Type B pancreatic cell (in vitro differentiated cells): Measurements from ENCODE around the gene SYTL2. TPM values are rescaled to one million over a fixed set of nuclear protein-coding genes. Genes with fewer than 3 reads are reported as not detected.
"Not testable (repeated sequence)": the region's sequence is repeated elsewhere in the genome, so short reads cannot be mapped to it uniquely, and the experiment has no call there.

Source experiments
- DNase-seq: peaks from one replicate; pipeline ENCODE4 v3.0.0; 2021; ENCODE audit warnings: mixed read lengths; ENCODE audit not compliant: unreplicated experiment; ENCODE audit errors: extremely low spot score
- H3K27ac Mint-ChIP-seq: 2 replicates; pipeline ENCODE4 v1.8.0; 2021; ENCODE audit warnings: mild to moderate bottlenecking, mixed read lengths
- H3K27me3 Mint-ChIP-seq: 2 replicates; pipeline ENCODE4 v1.8.0; 2021; ENCODE audit warnings: mixed read lengths
- H3K36me3 Mint-ChIP-seq: 2 replicates; pipeline ENCODE4 v1.8.0; 2021; ENCODE audit warnings: mixed read lengths
- H3K4me1 Mint-ChIP-seq: one replicate; pipeline ENCODE4 v1.8.0; 2021; ENCODE audit warnings: mixed read lengths; ENCODE audit not compliant: unreplicated experiment
- H3K4me3 Mint-ChIP-seq: 2 replicates; pipeline ENCODE4 v1.8.0; 2021; ENCODE audit warnings: mild to moderate bottlenecking, mixed read lengths
- H3K9me3 Mint-ChIP-seq: 2 replicates; pipeline ENCODE4 v1.8.0; 2021; ENCODE audit warnings: mixed read lengths
- total RNA-seq: library from RNA; stranded (reverse); gene quantifications from 2 replicates; pipeline ENCODE4 v1.2.1, GENCODE V29; 2021; ENCODE audit warnings: low replicate concordance
- TF ChIP-seq, protein P1 (sequence below): fragments of 200-600 bp; sonication (generic); conservative IDR thresholded peaks from 2 replicates; pipeline ENCODE4 v1.5.0; 2021; ENCODE audit warnings: antibody characterized with exemption, mild to moderate bottlenecking

The SYTL2 gene
- total RNA-seq, 1 donor from 2014 or later = 30.6 TPM

GRCh38 chr11:85843929-85844328, 33.0 kb upstream of the SYTL2 start:
- no peaks in the 10 kb centered on the region for H3K4me1 Mint-ChIP-seq
- H3K4me3 Mint-ChIP-seq = no peak overlapping the region
- DNase-seq = no peak
- peaks cover 7% of the 10 kb centered on the region for H3K9me3 Mint-ChIP-seq
- peak overlapping the region; percentile 63 for H3K27ac Mint-ChIP-seq
- no peaks in the 10 kb centered on the region for H3K36me3 Mint-ChIP-seq
- TF ChIP-seq, protein P1, sequence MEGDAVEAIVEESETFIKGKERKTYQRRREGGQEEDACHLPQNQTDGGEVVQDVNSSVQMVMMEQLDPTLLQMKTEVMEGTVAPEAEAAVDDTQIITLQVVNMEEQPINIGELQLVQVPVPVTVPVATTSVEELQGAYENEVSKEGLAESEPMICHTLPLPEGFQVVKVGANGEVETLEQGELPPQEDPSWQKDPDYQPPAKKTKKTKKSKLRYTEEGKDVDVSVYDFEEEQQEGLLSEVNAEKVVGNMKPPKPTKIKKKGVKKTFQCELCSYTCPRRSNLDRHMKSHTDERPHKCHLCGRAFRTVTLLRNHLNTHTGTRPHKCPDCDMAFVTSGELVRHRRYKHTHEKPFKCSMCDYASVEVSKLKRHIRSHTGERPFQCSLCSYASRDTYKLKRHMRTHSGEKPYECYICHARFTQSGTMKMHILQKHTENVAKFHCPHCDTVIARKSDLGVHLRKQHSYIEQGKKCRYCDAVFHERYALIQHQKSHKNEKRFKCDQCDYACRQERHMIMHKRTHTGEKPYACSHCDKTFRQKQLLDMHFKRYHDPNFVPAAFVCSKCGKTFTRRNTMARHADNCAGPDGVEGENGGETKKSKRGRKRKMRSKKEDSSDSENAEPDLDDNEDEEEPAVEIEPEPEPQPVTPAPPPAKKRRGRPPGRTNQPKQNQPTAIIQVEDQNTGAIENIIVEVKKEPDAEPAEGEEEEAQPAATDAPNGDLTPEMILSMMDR = no peak
- no peaks in the 10 kb centered on the region for H3K27me3 Mint-ChIP-seq

GRCh38 chr11:85840932-85841331, 30.0 kb upstream of the SYTL2 start:
- not testable (repeated sequence) for H3K27me3 Mint-ChIP-seq

GRCh38 chr11:85835729-85836128, 24.8 kb upstream of the SYTL2 start:
- Mint-ChIP-seq H3K4me3 (no peak overlapping the region), H3K9me3 (no peaks in the 10 kb centered on the region), H3K36me3 (no peaks in the 10 kb centered on the region), H3K4me1 (no peaks in the 10 kb centered on the region), H3K27me3 (no peaks in the 10 kb centered on the region), H3K27ac (no peak overlapping the region)
- TF ChIP-seq, protein P1 = no peak
- no peak for DNase-seq

More at GRCh38 chr11:85840932-85841331, 30.0 kb upstream of the SYTL2 start:
- H3K27ac Mint-ChIP-seq, H3K9me3 Mint-ChIP-seq, H3K36me3 Mint-ChIP-seq, H3K4me1 Mint-ChIP-seq, DNase-seq, H3K4me3 Mint-ChIP-seq: not testable (repeated sequence)

DNA sequence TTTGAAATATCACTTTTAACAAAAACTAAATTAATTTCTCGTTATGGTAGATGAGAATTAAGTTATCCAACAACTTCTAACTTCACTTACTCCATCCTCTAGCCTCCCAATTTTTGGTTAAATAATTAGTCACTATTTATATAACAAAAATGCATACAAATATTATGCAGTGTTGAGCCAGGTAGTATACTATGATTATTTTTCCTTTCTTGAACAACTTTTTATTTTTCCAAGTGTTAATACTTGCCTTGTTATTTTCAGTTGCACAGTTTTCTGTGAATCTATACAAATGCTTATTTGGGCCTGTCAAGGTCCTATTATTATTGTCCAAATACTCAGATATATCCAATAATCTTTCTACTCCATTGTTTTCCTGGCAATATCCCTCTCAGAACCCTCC, 24.3 kb upstream of the SYTL2 start:
- Mint-ChIP-seq H3K4me1 (no peaks in the 10 kb centered on the region), H3K27ac (no peak overlapping the region), H3K36me3 (no peaks in the 10 kb centered on the region), H3K4me3 (no peak overlapping the region), H3K9me3 (no peaks in the 10 kb centered on the region), H3K27me3 (no peaks in the 10 kb centered on the region)
- DNase-seq = no peak
- TF ChIP-seq, protein P1 = no peak

DNA sequence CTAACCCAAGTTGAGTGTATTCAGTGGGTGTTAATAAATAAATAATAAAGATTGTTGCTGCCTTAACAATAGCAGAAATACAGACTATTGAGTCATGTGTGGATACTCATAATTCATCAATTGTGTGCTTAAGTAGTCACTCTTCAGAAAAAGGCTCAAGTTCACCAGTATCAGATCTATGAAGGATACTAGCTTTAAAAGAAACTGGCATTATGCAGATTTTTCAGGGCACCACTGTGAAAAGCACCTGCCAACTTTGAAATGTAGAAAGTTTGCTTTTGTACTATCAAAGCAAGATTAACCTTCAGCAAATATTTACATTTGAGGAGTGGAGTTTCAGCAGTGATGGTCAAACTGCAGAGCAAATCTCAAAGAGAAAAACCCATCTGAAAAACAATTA, 20.1 kb upstream of the SYTL2 start:
- H3K4me3 Mint-ChIP-seq = no peak overlapping the region
- TF ChIP-seq, protein P1 = no peak
- peak overlapping the region; percentile 8 for H3K27ac Mint-ChIP-seq
- no peaks in the 10 kb centered on the region for H3K9me3 Mint-ChIP-seq
- no peaks in the 10 kb centered on the region for H3K27me3 Mint-ChIP-seq
- DNase-seq = no peak
- H3K4me1 Mint-ChIP-seq = peaks cover 12% of the 10 kb centered on the region
- H3K36me3 Mint-ChIP-seq = no peaks in the 10 kb centered on the region

- H3K9me3 Mint-ChIP-seq = no peaks in the 10 kb centered on the region
- DNase-seq = no peak
- peaks cover 20% of the 10 kb centered on the region for H3K4me1 Mint-ChIP-seq
- no peak overlapping the region for H3K27ac Mint-ChIP-seq
- H3K36me3 Mint-ChIP-seq = no peaks in the 10 kb centered on the region
- TF ChIP-seq, protein P1 = no peak
- H3K27me3 Mint-ChIP-seq = no peaks in the 10 kb centered on the region
- H3K4me3 Mint-ChIP-seq = no peak overlapping the region
Measured at GRCh38 chr11:85829172-85829571, 18.2 kb upstream of the SYTL2 start.
